HepG2 (cell line): ENCODE data around the gene TRANK1. TPM values are rescaled to one million over a fixed set of nuclear protein-coding genes. Genes with fewer than 3 reads are reported as not detected.

ENCODE experiments used
- ATAC-seq: fragments of 200-7000 bp; cut with Tn5 transposase; 3 replicates; pipeline ENCODE4 v1.9.1; 2020; ENCODE audit warnings: mild to moderate bottlenecking, moderate library complexity
- BruUV-seq: library from RNA; stranded (reverse); fragments of 400-500 nt; replicated peaks from 2 replicates; lab custom pipeline; 2021; lab: Mats Ljungman, UMichigan
- CTCF ChIA-PET: fragments of 300-600 bp; formaldehyde crosslinking; extraction: SDS; loops from one replicate; lab custom pipeline; 2021; ENCODE audit warnings: low total read pairs, inconsistent platforms, low intra/inter-chr PET ratio; lab: Yijun Ruan, JAX
- POLR2A ChIA-PET: fragments of 350-600 bp; sonication (Branson Sonifier 250); formaldehyde crosslinking; loops from one replicate; lab custom pipeline; 2020; ENCODE audit warnings: antibody characterized with exemption, inconsistent platforms; lab: Yijun Ruan, JAX
- DNase-seq: peaks from one replicate; pipeline ENCODE4 v3.0.0-alpha.2; 2015; ENCODE audit warnings: low spot score
- FAIRE-seq: peaks from 3 replicates; lab custom pipeline; 2011; peaks lifted over from hg19 to GRCh38; lab: Jason Lieb, UNC
- H2AFZ ChIP-seq: one replicate; pipeline ENCODE4 v1.6.1; 2011; ENCODE audit warnings: low read length, inconsistent platforms
- H3K27ac ChIP-seq: fragments of 300-600 bp; 3 replicates; pipeline ENCODE4 v1.8.0; 2011; ENCODE audit warnings: mixed run types, mild to moderate bottlenecking, mixed read lengths, low read length, inconsistent platforms; ENCODE audit not compliant: insufficient read depth; ENCODE audit errors: extremely low read length
- H3K27me3 ChIP-seq, 2 experiments: fragments of 200-600 bp in 1 of 2; 2 replicates in 1 of 2; 3 replicates in 1 of 2; pipeline versions ENCODE4 v1.6.0 to v1.8.0; 2011; ENCODE audit warnings: low read length in 2 of 2, mild to moderate bottlenecking in 2 of 2, moderate library complexity in 2 of 2, inconsistent platforms in 1 of 2; ENCODE audit not compliant: insufficient read depth in 2 of 2, control insufficient read depth in 1 of 2
- H3K36me3 ChIP-seq, 2 experiments: fragments of 200-600 bp in 1 of 2; replicated peaks in 1 of 2; 2 replicates in 1 of 2; 3 replicates in 1 of 2; pipeline versions ENCODE4 v1.5.1 to v1.8.0; 2011; ENCODE audit warnings: low read length in 2 of 2, inconsistent platforms in 1 of 2; ENCODE audit not compliant: insufficient read depth in 2 of 2, control insufficient read depth in 1 of 2
- H3K4me1 ChIP-seq: 2 replicates; pipeline ENCODE4 v1.5.1; 2012; ENCODE audit warnings: low read length, inconsistent platforms; ENCODE audit not compliant: insufficient read depth
- H3K4me2 ChIP-seq: 2 replicates; pipeline ENCODE4 v1.6.0; 2011; ENCODE audit warnings: low read depth, low read length, inconsistent platforms
- H3K4me3 ChIP-seq, 3 experiments: fragments of 200-600 bp in 1 of 3; sonication (generic), shearing (Covaris generic) in 1 of 3; replicated peaks in 1 of 3; 2 replicates each; pipeline ENCODE4 v1.5.1; 2011 to 2016; ENCODE audit warnings: low read length in 3 of 3, inconsistent platforms in 2 of 3, low read depth in 2 of 3, mild to moderate bottlenecking in 2 of 3, control low read depth in 1 of 3, mixed read lengths in 1 of 3; ENCODE audit not compliant: insufficient read depth in 1 of 3
- H3K79me2 ChIP-seq: one replicate; pipeline ENCODE4 v1.6.1; 2011; ENCODE audit warnings: low read length, inconsistent platforms; ENCODE audit not compliant: insufficient read depth
- H3K9ac ChIP-seq: 2 replicates; pipeline ENCODE4 v1.6.0; 2011; ENCODE audit warnings: mild to moderate bottlenecking, low read depth, low read length, inconsistent platforms; ENCODE audit not compliant: insufficient read depth
- H3K9me3 ChIP-seq: 2 replicates; pipeline ENCODE4 v1.5.1; 2012; ENCODE audit warnings: mild to moderate bottlenecking, low read length
- H4K20me1 ChIP-seq: 2 replicates; pipeline ENCODE4 v1.6.0; 2011; ENCODE audit warnings: inconsistent platforms, mild to moderate bottlenecking, low read length, moderate library complexity; ENCODE audit not compliant: insufficient read depth
- AFF4 ChIP-seq: sonication (generic); formaldehyde crosslinking; IDR thresholded peaks from 2 replicates; pipeline ENCODE4 v1.4.0; 2020; ENCODE audit warnings: missing genetic modification reagents
- JDP2 ChIP-seq: sonication (generic); formaldehyde crosslinking; IDR thresholded peaks from 2 replicates; pipeline ENCODE4 v1.8.1; 2022; ENCODE audit warnings: missing genetic modification reagents, borderline replicate concordance
- MAF1 ChIP-seq: sonication (generic); formaldehyde crosslinking; IDR thresholded peaks from 2 replicates; pipeline ENCODE4 v1.5.0; 2020; ENCODE audit warnings: missing genetic modification reagents, borderline replicate concordance
- ZBTB34 ChIP-seq: sonication (generic); formaldehyde crosslinking; IDR thresholded peaks from 2 replicates; pipeline ENCODE4 v1.8.0; 2022; ENCODE audit warnings: mild to moderate bottlenecking, missing genetic modification reagents
- ZNF597 ChIP-seq: sonication (generic); formaldehyde crosslinking; IDR thresholded peaks from 2 replicates; pipeline ENCODE4 v1.5.0; 2020; ENCODE audit warnings: missing genetic modification reagents
- ZNF609 ChIP-seq: sonication (generic); formaldehyde crosslinking; IDR thresholded peaks from 2 replicates; pipeline ENCODE4 v1.4.0; 2020; ENCODE audit warnings: mild to moderate bottlenecking, missing genetic modification reagents, borderline replicate concordance
- WGBS: methylation state at CpG from one replicate; pipeline ENCODE4 v1.1.6; 2017; ENCODE audit warnings: low lambda C conversion rate; 5-methylcytosine and 5-hydroxymethylcytosine counted together
- in situ Hi-C: cut with HindIII; loops from 2 replicates; pipeline ENCODE4 v1.10.0; 2017; ENCODE audit warnings: low pct_unique_long_range_greater_than_20kb; ENCODE audit not compliant: extremely low pct_ligation_motif_present
- intact Hi-C: fragments of 100-400 bp; cut with micrococcal nuclease; formaldehyde crosslinking; loops from one replicate; pipeline ENCODE4 v1.10.0; 2022; ENCODE audit not compliant: unreplicated experiment
- polyA plus RNA-seq, 8 experiments: library from polyadenylated mRNA; depleted of rRNA in 3 of 8; stranded (reverse) in 7 of 8; unstranded in 1 of 8; fragments of >200 nt; fragmentation: Illumina TruSeq in 4 of 8; extraction: Trizol in 4 of 8; gene quantifications; 2 replicates each; pipeline versions ENCODE4 v1.2.1 to v1.2.3, GENCODE V29; 2011 to 2016; ENCODE audit warnings: low read depth in 4 of 8, missing spikeins in 1 of 8, mixed read lengths in 1 of 8; ENCODE audit not compliant: insufficient read depth in 1 of 8
- total RNA-seq, 5 experiments: library from RNA; depleted of rRNA; stranded (reverse); fragments of >200 nt; fragmentation: Illumina TruSeq; extraction: Trizol; gene quantifications; 2 replicates each; pipeline ENCODE4 v1.2.3, GENCODE V29; 2016; ENCODE audit warnings: low read depth in 1 of 5

The TRANK1 gene
- total and polyA plus RNA-seq, 2 of the 13 experiments (the other 11 are each of a cell fraction or from before 2014, with no cell fraction given) = 0.13 to 0.32 TPM

GRCh38 chr3:36796161-36796560, 148.7 kb downstream of the TRANK1 start:
- ATAC-seq (no peak), DNase-seq (no peak), FAIRE-seq (no peak)
- WGBS = 0% methylated on average over 2 of the region's 2 CpGs
- POLR2A ChIA-PET = no interaction called here
- Histone ChIP-seq H3K27me3 (no peaks in the 10 kb centered on the region), H2AFZ (no peak overlapping the region), H3K4me1 (no peaks in the 10 kb centered on the region), H3K36me3 (no peaks in the 10 kb centered on the region), H3K4me2 (no peak overlapping the region), H4K20me1 (no peaks in the 10 kb centered on the region), H3K9me3 (no peaks in the 10 kb centered on the region), H3K27ac (no peak overlapping the region), H3K4me3 (no peak overlapping the region), H3K9ac (no peak overlapping the region), H3K79me2 (no peaks in the 10 kb centered on the region)
- no TSS peak for BruUV-seq
- no peak for TF ChIP-seq JDP2
- no peak for TF ChIP-seq AFF4 (CRISPR knock-in tag)
- TF ChIP-seq ZNF609 = no peak
- no peak for TF ChIP-seq ZBTB34 (CRISPR knock-in tag)
- no peak for TF ChIP-seq MAF1
- TF ChIP-seq ZNF597 = no peak
- intact Hi-C loops (no loop called here), in situ Hi-C loops (no loop called here)
- CTCF ChIA-PET = no interaction called here
